Measurements from ENCODE around the gene MGAT4C.
A peak's percentile ranks its signal among the peaks of the same experiment; 100 is the strongest.

MGAT4C gene

GRCh38 chr12:85968606-85969005 lies 287.6 kb downstream of the MGAT4C start:
- in situ Hi-C loops (cut with MboI; ENCODE audit: low pct_unique_long_range_greater_than_20kb, low sequenced_read_pairs, unreplicated experiment) = no loop called here
- DNase-seq (ENCODE audit: low spot score) = no peak
- no peak for TF ChIP-seq CTCF (IDR thresholded peaks at IDR 0.05; ENCODE audit: extremely low read depth, insufficient read depth, missing control alignments)

- in situ Hi-C loops (cut with MboI; ENCODE audit: low pct_unique_long_range_greater_than_20kb, low sequenced_read_pairs, unreplicated experiment) = no loop called here
- TF ChIP-seq CTCF (IDR thresholded peaks at IDR 0.05; ENCODE audit: extremely low read depth, insufficient read depth, missing control alignments) = no peak
- DNase-seq (ENCODE audit: low spot score) = no peak
Measured at GRCh38 chr12:85963326-85963725, 292.9 kb downstream of the MGAT4C start.

GRCh38 chr12:85956081-85956480 lies 300.1 kb downstream of the MGAT4C start:
- TF ChIP-seq CTCF (IDR thresholded peaks at IDR 0.05; ENCODE audit: extremely low read depth, insufficient read depth, missing control alignments) = no peak
- in situ Hi-C loops (cut with MboI; ENCODE audit: low pct_unique_long_range_greater_than_20kb, low sequenced_read_pairs, unreplicated experiment) = no loop called here
- no peak for DNase-seq (ENCODE audit: low spot score)

GRCh38 chr12:85955127-85955526 lies 301.1 kb downstream of the MGAT4C start:
- in situ Hi-C loops (cut with MboI; ENCODE audit: low pct_unique_long_range_greater_than_20kb, low sequenced_read_pairs, unreplicated experiment) = no loop called here
- no peak for TF ChIP-seq CTCF (IDR thresholded peaks at IDR 0.05; ENCODE audit: extremely low read depth, insufficient read depth, missing control alignments)
- no peak for DNase-seq (ENCODE audit: low spot score)

GRCh38 chr12:85951823-85952222 lies 304.4 kb downstream of the MGAT4C start:
- DNase-seq (ENCODE audit: low spot score) = no peak
- in situ Hi-C loops (cut with MboI; ENCODE audit: low pct_unique_long_range_greater_than_20kb, low sequenced_read_pairs, unreplicated experiment) = no loop called here
- TF ChIP-seq CTCF (IDR thresholded peaks at IDR 0.05; ENCODE audit: extremely low read depth, insufficient read depth, missing control alignments) = peak; percentile 40

- DNase-seq (ENCODE audit: low spot score) = no peak
- in situ Hi-C loops (cut with MboI; ENCODE audit: low pct_unique_long_range_greater_than_20kb, low sequenced_read_pairs, unreplicated experiment) = no loop called here
- TF ChIP-seq CTCF (IDR thresholded peaks at IDR 0.05; ENCODE audit: extremely low read depth, insufficient read depth, missing control alignments) = no peak
Measured at GRCh38 chr12:85949253-85949652, 306.9 kb downstream of the MGAT4C start.

- TF ChIP-seq CTCF (IDR thresholded peaks at IDR 0.05; ENCODE audit: extremely low read depth, insufficient read depth, missing control alignments) = no peak
- in situ Hi-C loops (cut with MboI; ENCODE audit: low pct_unique_long_range_greater_than_20kb, low sequenced_read_pairs, unreplicated experiment) = no loop called here
- DNase-seq (ENCODE audit: low spot score) = no peak
Measured at GRCh38 chr12:85948340-85948739, 307.9 kb downstream of the MGAT4C start.
